ENCODE data around the gene SMIM24.

SMIM24 gene

DNA sequence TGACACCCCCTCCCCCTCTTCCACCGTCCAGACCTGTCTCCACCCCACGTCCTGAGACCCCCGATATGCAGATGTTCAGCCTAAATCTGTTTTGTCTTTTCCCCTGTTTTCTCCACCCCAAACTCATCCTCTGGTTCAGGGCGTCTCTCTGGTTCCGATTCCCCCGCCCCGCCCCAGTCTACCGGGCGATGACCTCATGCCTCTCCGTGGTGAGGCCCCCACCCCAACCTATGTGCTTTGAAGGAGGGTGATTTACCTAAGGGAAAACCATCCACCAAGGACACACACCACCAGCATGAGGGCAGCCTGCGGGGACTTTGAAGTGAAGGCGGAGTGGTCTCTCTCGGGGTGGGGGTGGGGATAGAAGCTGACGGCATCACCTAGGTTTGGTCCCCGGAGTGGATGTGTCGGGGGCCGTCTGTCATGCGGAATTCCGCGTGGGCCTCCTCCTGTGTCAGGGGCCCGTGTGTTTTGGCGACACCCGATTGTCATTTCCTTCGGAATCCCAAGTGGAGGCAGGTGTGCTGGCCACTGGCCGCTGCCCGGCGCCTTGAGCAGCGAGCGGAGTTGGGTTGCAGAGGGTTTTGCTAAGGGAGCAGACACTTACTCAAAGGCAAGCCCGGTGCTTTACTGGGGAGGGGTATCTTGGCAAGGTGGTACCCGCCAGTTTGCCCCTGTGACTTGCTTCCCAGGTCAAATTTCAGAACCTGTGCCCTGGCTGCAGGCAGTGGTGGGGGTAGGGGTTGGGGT lies 27.2 kb upstream of the SMIM24 start:
- TF ChIP-seq, protein P1, sequence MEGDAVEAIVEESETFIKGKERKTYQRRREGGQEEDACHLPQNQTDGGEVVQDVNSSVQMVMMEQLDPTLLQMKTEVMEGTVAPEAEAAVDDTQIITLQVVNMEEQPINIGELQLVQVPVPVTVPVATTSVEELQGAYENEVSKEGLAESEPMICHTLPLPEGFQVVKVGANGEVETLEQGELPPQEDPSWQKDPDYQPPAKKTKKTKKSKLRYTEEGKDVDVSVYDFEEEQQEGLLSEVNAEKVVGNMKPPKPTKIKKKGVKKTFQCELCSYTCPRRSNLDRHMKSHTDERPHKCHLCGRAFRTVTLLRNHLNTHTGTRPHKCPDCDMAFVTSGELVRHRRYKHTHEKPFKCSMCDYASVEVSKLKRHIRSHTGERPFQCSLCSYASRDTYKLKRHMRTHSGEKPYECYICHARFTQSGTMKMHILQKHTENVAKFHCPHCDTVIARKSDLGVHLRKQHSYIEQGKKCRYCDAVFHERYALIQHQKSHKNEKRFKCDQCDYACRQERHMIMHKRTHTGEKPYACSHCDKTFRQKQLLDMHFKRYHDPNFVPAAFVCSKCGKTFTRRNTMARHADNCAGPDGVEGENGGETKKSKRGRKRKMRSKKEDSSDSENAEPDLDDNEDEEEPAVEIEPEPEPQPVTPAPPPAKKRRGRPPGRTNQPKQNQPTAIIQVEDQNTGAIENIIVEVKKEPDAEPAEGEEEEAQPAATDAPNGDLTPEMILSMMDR (IDR thresholded peaks at IDR 0.05; ENCODE audit: borderline replicate concordance, extremely low read depth, low read length, poor library complexity, severe bottlenecking) = no peak
- no peak for TF ChIP-seq EZH2 (IDR thresholded peaks at IDR 0.05; ENCODE audit: borderline replicate concordance, low read depth, low read length, severe bottlenecking)
- Histone ChIP-seq H3K4me2 (ENCODE audit: insufficient read depth, low read length) (peak overlapping the region; percentile 90), H3K27me3 (ENCODE audit: insufficient read depth, low read length, poor library complexity) (no peaks in the 10 kb centered on the region), H2AFZ (ENCODE audit: low read depth, low read length) (no peak overlapping the region), H3K27ac (ENCODE audit: low read length) (peak overlapping the region; percentile 71; the same call in 1 of the 2 replicates), H3K79me2 (ENCODE audit: insufficient read depth, low read length) (peaks cover 69% of the 10 kb centered on the region), H3K9me3 (ENCODE audit: insufficient read depth, low read length, severe bottlenecking) (no peaks in the 10 kb centered on the region), H3K4me1 (ENCODE audit: insufficient read depth, low read length) (peaks cover 40% of the 10 kb centered on the region), H4K20me1 (ENCODE audit: insufficient read depth, low read length) (peaks cover 52% of the 10 kb centered on the region), H3K36me3 (ENCODE audit: insufficient read depth, low read length) (peaks cover 48% of the 10 kb centered on the region), H3K4me3 (ENCODE audit: low read depth in 1 of 2, low read length in 2 of 2) (peak overlapping the region; percentile 81 to 95; a peak in 3 of 4 replicates), H3K9ac (ENCODE audit: low read depth, low read length) (peak overlapping the region; percentile 94)
- ATAC-seq (ENCODE audit: insufficient read depth, low read depth) (no peak), DNase-seq (peak; percentile 33)

DNA sequence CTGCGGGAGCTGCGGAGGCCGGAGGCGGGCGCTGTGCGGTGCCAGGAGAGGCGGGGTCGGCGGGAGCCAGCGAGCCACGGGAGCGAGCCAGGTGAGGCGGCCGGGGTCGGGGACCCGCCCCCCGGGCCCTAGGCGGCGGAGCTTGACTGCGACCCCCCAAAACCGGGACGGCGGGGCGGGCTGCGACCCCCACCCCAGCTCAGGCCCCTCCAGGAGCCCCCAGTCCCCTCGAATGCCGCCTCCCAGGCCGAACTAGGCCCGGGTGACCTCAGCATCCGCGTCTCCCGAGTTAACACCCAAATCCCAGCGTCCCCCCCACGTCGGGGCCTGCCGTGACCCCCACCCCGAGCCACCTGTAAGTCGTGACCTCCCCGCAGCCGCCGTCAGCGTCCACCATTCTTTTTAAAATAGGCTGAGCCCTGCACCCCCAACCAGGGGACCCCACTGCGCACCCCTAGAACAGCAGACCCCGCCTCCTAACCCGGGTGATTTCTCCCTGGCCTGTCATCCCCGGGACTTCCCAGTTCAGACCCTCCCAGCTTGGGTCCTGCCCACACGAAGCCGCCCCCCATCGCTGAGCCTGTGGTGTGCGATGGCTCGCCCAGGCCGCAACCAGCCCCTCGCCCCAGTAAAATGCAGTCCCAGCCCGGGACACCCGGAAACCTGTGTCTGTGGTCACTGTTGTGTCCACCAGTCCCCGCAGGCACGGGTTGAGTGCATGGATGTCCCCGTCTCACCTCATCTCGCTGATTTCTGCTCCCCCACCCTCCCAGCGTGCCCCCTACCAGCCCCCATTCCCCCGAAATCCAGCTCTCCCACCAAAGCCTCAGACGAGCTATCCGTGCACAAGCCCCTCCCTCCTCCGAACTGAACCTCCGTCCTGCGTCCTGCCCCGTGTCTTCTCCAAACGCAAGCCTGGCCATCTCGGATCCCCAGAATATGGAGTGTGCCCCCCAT lies 26.3 kb upstream of the SMIM24 start:
- peak overlapping the region; percentile 71 for H3K27ac ChIP-seq (ENCODE audit: low read length)
- H3K27me3 ChIP-seq (ENCODE audit: insufficient read depth, low read length, poor library complexity) = no peaks in the 10 kb centered on the region
- peaks cover 40% of the 10 kb centered on the region for H3K4me1 ChIP-seq (ENCODE audit: insufficient read depth, low read length)
- DNase-seq = peak; percentile 47
- peak overlapping the region; percentile 90 for H3K4me2 ChIP-seq (ENCODE audit: insufficient read depth, low read length)
- ATAC-seq (ENCODE audit: insufficient read depth, low read depth) = no peak
- H2AFZ ChIP-seq (ENCODE audit: low read depth, low read length) = peak overlapping the region; percentile 66
- peak overlapping the region; percentile 94 for H3K9ac ChIP-seq (ENCODE audit: low read depth, low read length)
- H3K79me2 ChIP-seq (ENCODE audit: insufficient read depth, low read length) = peaks cover 60% of the 10 kb centered on the region
- H3K4me3 ChIP-seq (ENCODE audit: low read depth in 1 of 2, low read length in 2 of 2) = peak overlapping the region; percentile 81 to 95
- H4K20me1 ChIP-seq (ENCODE audit: insufficient read depth, low read length) = peaks cover 44% of the 10 kb centered on the region
- H3K9me3 ChIP-seq (ENCODE audit: insufficient read depth, low read length, severe bottlenecking) = no peaks in the 10 kb centered on the region
- TF ChIP-seq, protein P1 (IDR thresholded peaks at IDR 0.05; ENCODE audit: borderline replicate concordance, extremely low read depth, low read length, poor library complexity, severe bottlenecking) = no peak
- no peak for TF ChIP-seq EZH2 (IDR thresholded peaks at IDR 0.05; ENCODE audit: borderline replicate concordance, low read depth, low read length, severe bottlenecking)
- peaks cover 40% of the 10 kb centered on the region for H3K36me3 ChIP-seq (ENCODE audit: insufficient read depth, low read length)

DNA sequence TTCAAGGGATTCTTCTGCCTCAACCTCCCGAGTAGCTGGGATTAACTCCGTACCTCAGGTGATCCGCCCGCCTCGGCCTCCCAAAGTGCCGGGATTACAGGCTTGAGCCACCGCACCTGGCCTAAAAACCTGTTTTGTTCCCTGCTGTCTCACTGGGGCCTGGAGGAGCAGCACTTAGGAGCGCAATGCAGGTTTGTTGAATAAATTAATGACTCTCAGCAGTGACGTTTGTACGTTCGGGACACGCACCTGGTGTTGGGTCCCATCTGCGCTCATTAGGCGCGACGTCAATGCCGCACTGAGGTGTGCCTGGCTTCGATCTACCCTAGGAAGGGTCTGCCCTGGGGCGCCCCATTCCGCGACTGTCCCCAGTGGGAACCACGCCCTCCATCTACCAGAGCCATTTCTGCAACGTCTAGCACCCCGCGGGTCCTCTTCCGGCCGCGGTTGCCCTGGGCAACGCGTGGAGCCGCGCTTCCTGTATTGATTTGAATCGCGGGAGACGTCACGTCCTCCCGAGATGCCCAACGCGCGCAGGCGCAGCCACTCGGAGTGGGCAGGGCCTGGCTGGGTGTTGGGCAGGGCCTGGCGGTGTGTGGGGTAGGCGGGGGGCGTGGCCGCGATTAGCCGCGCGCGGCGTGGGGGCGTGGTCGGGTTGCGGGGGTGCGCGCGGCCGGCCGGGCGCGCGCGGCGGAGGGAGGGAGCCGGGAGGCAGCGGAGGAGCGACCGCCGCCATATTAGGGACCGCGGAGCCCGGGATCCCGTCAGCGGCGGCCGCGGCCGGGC lies 25.5 kb upstream of the SMIM24 start, which contains the start of gene FZR1:
Gene FZR1, plus strand, starts transcription at position 714 of the 786 bp plus-strand sequence. CDS start 16,679 bp downstream, outside the sequence.
- Histone ChIP-seq H3K4me1 (ENCODE audit: insufficient read depth, low read length) (peaks cover 48% of the 10 kb centered on the region), H3K36me3 (ENCODE audit: insufficient read depth, low read length) (peaks cover 31% of the 10 kb centered on the region), H3K4me2 (ENCODE audit: insufficient read depth, low read length) (peak within 1 kb of the TSS; percentile 90), H3K27me3 (ENCODE audit: insufficient read depth, low read length, poor library complexity) (no peaks in the 10 kb centered on the region), H3K9me3 (ENCODE audit: insufficient read depth, low read length, severe bottlenecking) (no peaks in the 10 kb centered on the region), H4K20me1 (ENCODE audit: insufficient read depth, low read length) (peaks cover 35% of the 10 kb centered on the region), H3K4me3 (ENCODE audit: low read depth in 1 of 2, low read length in 2 of 2) (peak within 1 kb of the TSS; percentile 81 to 95), H3K9ac (ENCODE audit: low read depth, low read length) (peak within 1 kb of the TSS; percentile 94), H3K79me2 (ENCODE audit: insufficient read depth, low read length) (peaks cover 51% of the 10 kb centered on the region), H2AFZ (ENCODE audit: low read depth, low read length) (peak within 1 kb of the TSS; percentile 95), H3K27ac (ENCODE audit: low read length) (peak within 1 kb of the TSS; percentile 98)
- DNase-seq = peak; percentile 100
- peak; percentile 90 for ATAC-seq (ENCODE audit: insufficient read depth, low read depth)
- TF ChIP-seq, protein P1 (IDR thresholded peaks at IDR 0.05; ENCODE audit: borderline replicate concordance, extremely low read depth, low read length, poor library complexity, severe bottlenecking) = peak; percentile 18
- no peak for TF ChIP-seq EZH2 (IDR thresholded peaks at IDR 0.05; ENCODE audit: borderline replicate concordance, low read depth, low read length, severe bottlenecking)
